GM12801 (cell line): ENCODE data around the gene BEAN1.

Experiments used
- CTCF ChIP-seq: IDR thresholded peaks from one replicate; pipeline ENCODE4 v1.5.1; 2011; ENCODE audit warnings: control low read depth; ENCODE audit not compliant: insufficient read length; ENCODE audit errors: extremely low read depth

BEAN1 gene

GRCh38 chr16:66426112-66427035, 721 bp upstream of the BEAN1 start:
- no peak for TF ChIP-seq CTCF

GRCh38 chr16:66427871-66428681, 981 bp downstream of the BEAN1 start:
- TF ChIP-seq CTCF = no peak

GRCh38 chr16:66428682-66429251, 1.7 kb downstream of the BEAN1 start:
- no peak for TF ChIP-seq CTCF

GRCh38 chr16:66429290-66429962, 2.3 kb downstream of the BEAN1 start:
- no peak for TF ChIP-seq CTCF

GRCh38 chr16:66430214-66430613, 3.1 kb downstream of the BEAN1 start:
- no peak for TF ChIP-seq CTCF

GRCh38 chr16:66431760-66432159, 4.7 kb downstream of the BEAN1 start:
- no peak for TF ChIP-seq CTCF

- no peak for TF ChIP-seq CTCF
Observed at GRCh38 chr16:66432429-66432828, 5.3 kb downstream of the BEAN1 start.
